HCT116 (cell line): ENCODE data around the gene TMPRSS3. TPM values are rescaled to one million over a fixed set of nuclear protein-coding genes. Genes with fewer than 3 reads are reported as not detected.

Experiments
- ATAC-seq: fragments of 200-7000 bp; cut with Tn5 transposase; 2 replicates; pipeline ENCODE4 v1.9.1; 2020; ENCODE audit warnings: mild to moderate bottlenecking, moderate library complexity
- BruUV-seq: library from RNA; stranded (reverse); fragments of 400-500 nt; replicated peaks from 2 replicates; lab custom pipeline; 2021; lab: Mats Ljungman, UMichigan
- CTCF ChIA-PET: fragments of 300-600 bp; sonication (Branson Sonifier 250); formaldehyde crosslinking; loops from one replicate; lab custom pipeline; 2021; ENCODE audit warnings: antibody characterized with exemption; lab: Charles Lee
- POLR2A ChIA-PET: fragments of 300-600, 350-600 bp; sonication (Branson Sonifier 250); formaldehyde crosslinking; loops from one replicate; lab custom pipeline; 2021; ENCODE audit warnings: antibody characterized with exemption; lab: Charles Lee
- RAD21 ChIA-PET, 2 experiments: fragments of 300-600 bp; sonication (Branson Sonifier 250); formaldehyde crosslinking; loops; one replicate each; lab custom pipeline; 2023; ENCODE audit warnings: low total read pairs in 2 of 2; ENCODE audit not compliant: uncharacterized antibody in 2 of 2, unreplicated experiment in 2 of 2, low non-redundant PET in 1 of 2; lab: Charles Lee
- DNase-seq: peaks from one replicate; pipeline ENCODE4 v3.0.0-alpha.2; 2010; ENCODE audit warnings: low read depth, low spot score
- H2AFZ ChIP-seq: fragments of 200-600 bp; shearing (Covaris generic), sonication (generic); 2 replicates; pipeline ENCODE4 v1.6.1; 2017; ENCODE audit warnings: low read depth, mixed run types, mixed read lengths, antibody characterized with exemption, low read length; ENCODE audit not compliant: poor library complexity, severe bottlenecking
- H3K27ac ChIP-seq: 2 replicates; pipeline ENCODE4 v1.5.1; 2012; ENCODE audit warnings: low read depth, low read length
- H3K27me3 ChIP-seq: fragments of 200-600 bp; sonication (generic); 2 replicates; pipeline ENCODE4 v1.6.1; 2016; ENCODE audit warnings: mixed run types, low read length, mixed read lengths; ENCODE audit not compliant: insufficient read depth
- H3K36me3 ChIP-seq, 2 experiments: fragments of 200-500 bp in 1 of 2; fragments of 200-600 bp in 1 of 2; sonication (Bioruptor generic) in 1 of 2; sonication (generic) in 1 of 2; 2 replicates each; pipeline versions ENCODE4 v1.5.1 to v1.6.1; 2014 to 2016; ENCODE audit warnings: low read length in 2 of 2, inconsistent platforms in 1 of 2, mixed read lengths in 1 of 2, mixed run types in 1 of 2; ENCODE audit not compliant: insufficient read depth in 2 of 2, control insufficient read depth in 1 of 2
- H3K4me1 ChIP-seq, 2 experiments: fragments of 200-600 bp in 1 of 2; sonication (generic) in 1 of 2; 2 replicates each; pipeline versions ENCODE4 v1.5.1 to v1.6.1; 2012 to 2017; ENCODE audit warnings: low read length in 2 of 2, inconsistent platforms in 1 of 2, mild to moderate bottlenecking in 1 of 2, mixed read lengths in 1 of 2, mixed run types in 1 of 2, moderate library complexity in 1 of 2; ENCODE audit not compliant: insufficient read depth in 2 of 2, control insufficient read depth in 1 of 2
- H3K4me2 ChIP-seq: fragments of 200-600 bp; sonication (generic); 2 replicates; pipeline ENCODE4 v1.6.1; 2017; ENCODE audit warnings: mixed run types, low read length, mixed read lengths
- H3K4me3 ChIP-seq, 2 experiments: fragments of 200-600 bp in 1 of 2; sonication (generic) in 1 of 2; replicated peaks in 1 of 2; 2 replicates each; pipeline ENCODE4 v1.5.1; 2011 to 2016; ENCODE audit warnings: low read length in 2 of 2, control low read depth in 1 of 2, low read depth in 1 of 2, mild to moderate bottlenecking in 1 of 2, mixed read lengths in 1 of 2, mixed run types in 1 of 2
- H3K79me2 ChIP-seq: fragments of 200-600 bp; sonication (generic); 2 replicates; pipeline ENCODE4 v1.6.1; 2017; ENCODE audit warnings: mild to moderate bottlenecking, mixed run types, low read length, moderate library complexity, mixed read lengths; ENCODE audit not compliant: insufficient read depth
- H3K9ac ChIP-seq: fragments of 200-600 bp; sonication (generic); 2 replicates; pipeline ENCODE4 v1.6.1; 2016; ENCODE audit warnings: low read length, mixed read lengths
- H3K9me2 ChIP-seq: fragments of 200-600 bp; sonication (generic), shearing (Covaris generic); 2 replicates; pipeline ENCODE4 v1.6.1; 2017; ENCODE audit warnings: mixed run types, mild to moderate bottlenecking, moderate library complexity; ENCODE audit not compliant: insufficient read depth
- H3K9me3 ChIP-seq, 2 experiments: fragments of 200-500 bp in 1 of 2; fragments of 200-600 bp in 1 of 2; sonication (Bioruptor generic) in 1 of 2; sonication (generic) in 1 of 2; 2 replicates each; pipeline ENCODE4 v1.6.1; 2014 to 2017; ENCODE audit warnings: low read length in 2 of 2, mixed read lengths in 2 of 2, inconsistent platforms in 1 of 2, low read depth in 1 of 2, mild to moderate bottlenecking in 1 of 2, mixed run types in 1 of 2, moderate library complexity in 1 of 2; ENCODE audit not compliant: control insufficient read depth in 1 of 2, insufficient read depth in 1 of 2
- H4K20me1 ChIP-seq: fragments of 200-600 bp; sonication (generic), shearing (Covaris generic); 2 replicates; pipeline ENCODE4 v1.6.1; 2017; ENCODE audit warnings: mixed run types, mild to moderate bottlenecking, moderate library complexity; ENCODE audit not compliant: insufficient read depth
- ATF3 ChIP-seq: IDR thresholded peaks from 2 replicates; pipeline ENCODE4 v1.6.1; 2012
- CBX3 ChIP-seq: IDR thresholded peaks from 2 replicates; pipeline ENCODE4 v1.6.1; 2012; ENCODE audit warnings: low read depth
- CEBPB ChIP-seq: IDR thresholded peaks from 2 replicates; pipeline ENCODE4 v1.6.1; 2012; ENCODE audit warnings: low read depth
- CTCF ChIP-seq, 3 experiments: fragments of 200-600 bp in 1 of 3; sonication (generic) in 1 of 3; IDR thresholded peaks in 2 of 3; conservative IDR thresholded peaks in 1 of 3; 2 replicates each; pipeline ENCODE4 v1.5.1; 2012 to 2017; ENCODE audit warnings: low read depth in 2 of 3, low read length in 2 of 3, antibody characterized with exemption in 1 of 3, borderline replicate concordance in 1 of 3, control low read depth in 1 of 3, mild to moderate bottlenecking in 1 of 3, mixed read lengths in 1 of 3, mixed run types in 1 of 3, moderate library complexity in 1 of 3; ENCODE audit not compliant: insufficient read depth in 1 of 3
- EGR1 ChIP-seq: IDR thresholded peaks from 2 replicates; pipeline ENCODE4 v1.6.1; 2012; ENCODE audit warnings: low read depth
- ELF1 ChIP-seq: IDR thresholded peaks from 2 replicates; pipeline ENCODE4 v1.6.1; 2012; ENCODE audit warnings: low read depth, borderline replicate concordance
- EZH2 ChIP-seq: fragments of 200-600 bp; sonication (generic); IDR thresholded peaks from 2 replicates; pipeline ENCODE4 v1.6.1; 2017; ENCODE audit warnings: antibody characterized with exemption, mixed run types
- EZH2phosphoT487 ChIP-seq: fragments of 200-600 bp; IDR thresholded peaks from 2 replicates; pipeline ENCODE4 v1.6.1; 2018; ENCODE audit warnings: antibody characterized with exemption, borderline replicate concordance
- FOSL1 ChIP-seq: IDR thresholded peaks from 2 replicates; pipeline ENCODE4 v1.6.1; 2012; ENCODE audit warnings: low read depth
- JUND ChIP-seq: IDR thresholded peaks from 2 replicates; pipeline ENCODE4 v1.6.1; 2012
- MAX ChIP-seq: IDR thresholded peaks from 2 replicates; pipeline ENCODE4 v1.6.1; 2012
- POLR2A ChIP-seq: IDR thresholded peaks from 2 replicates; pipeline ENCODE4 v1.7.0; 2011; ENCODE audit warnings: borderline replicate concordance; ENCODE audit not compliant: insufficient read depth, insufficient read length; ENCODE audit errors: extremely low read depth
- POLR2AphosphoS5 ChIP-seq: IDR thresholded peaks from 2 replicates; pipeline ENCODE4 v1.6.1; 2011; ENCODE audit warnings: mild to moderate bottlenecking, low read depth, low read length, moderate library complexity
- REST ChIP-seq: IDR thresholded peaks from 2 replicates; pipeline ENCODE4 v1.6.1; 2012; ENCODE audit warnings: low read depth
- SP1 ChIP-seq: IDR thresholded peaks from 2 replicates; pipeline ENCODE4 v1.6.1; 2012; ENCODE audit warnings: low read depth
- TCF7L2 ChIP-seq: IDR thresholded peaks from 2 replicates; pipeline ENCODE4 v1.7.0; 2011; ENCODE audit warnings: borderline replicate concordance, inconsistent platforms; ENCODE audit not compliant: insufficient read depth, insufficient read length; ENCODE audit errors: extremely low read depth
- YY1 ChIP-seq: IDR thresholded peaks from 2 replicates; pipeline ENCODE4 v1.6.1; 2011; ENCODE audit warnings: low read length, low read depth, moderate library complexity, mild to moderate bottlenecking; ENCODE audit not compliant: insufficient replicate concordance; ENCODE audit errors: extremely low read depth
- ZFX ChIP-seq: fragments of 450-650 bp; IDR thresholded peaks from 2 replicates; pipeline ENCODE4 v1.6.1; 2017
- intact Hi-C: fragments of 100-400 bp; cut with micrococcal nuclease; formaldehyde crosslinking; loops from 2 replicates; pipeline ENCODE4 v1.10.0; 2022
- total RNA-seq: library from RNA; stranded (reverse); gene quantifications from one replicate; pipeline ENCODE4 v1.2.1, GENCODE V29; 2021; ENCODE audit not compliant: unreplicated experiment

TMPRSS3 gene
- total RNA-seq, 1 experiment from 2014 or later, result not detected

GRCh38 chr21:42378418-42378817 is 17.4 kb downstream of the TMPRSS3 start:
- Histone ChIP-seq H3K4me3 (no peak overlapping the region), H3K4me1 (no peaks in the 10 kb centered on the region), H2AFZ (no peak overlapping the region), H3K79me2 (no peaks in the 10 kb centered on the region), H3K9me3 (peaks cover 4 to 5% of the 10 kb centered on the region in 2 experiments; a peak in 2 of 4 replicates), H3K9ac (no peak overlapping the region), H3K4me2 (no peak overlapping the region), H3K27ac (no peak overlapping the region), H3K9me2 (no peaks in the 10 kb centered on the region), H3K27me3 (0 out of 2 replicates have a peak, but pooled peaks cover 3% of the 10 kb centered on the region), H3K36me3 (no peaks in the 10 kb centered on the region), H4K20me1 (no peaks in the 10 kb centered on the region)
- intact Hi-C loops, result no loop called here
- DNase-seq (no peak), ATAC-seq (no peak)
- TF ChIP-seq EGR1 (no peak), REST (no peak), POLR2A (no peak), ATF3 (no peak), POLR2AphosphoS5 (no peak), ZFX (no peak), TCF7L2 (no peak), CBX3 (no peak), ELF1 (no peak), CTCF (IDR thresholded peaks at IDR 0.05 in 2 of 3, conservative IDR thresholded peaks at IDR 0.05 in 1 of 3; ENCODE audit: borderline replicate concordance in 1 of 3, insufficient read depth in 1 of 3, low read depth in 2 of 3, low read length in 2 of 3) (no peak), JUND (no peak), MAX (no peak), CEBPB (no peak), EZH2phosphoT487 (no peak), EZH2 (no peak), YY1 (no peak), FOSL1 (no peak), SP1 (no peak)
- no TSS peak for BruUV-seq
- ChIA-PET CTCF (no interaction called here), RAD21 (no interaction called here), POLR2A (no interaction called here)
